GM19025 (cell line): Measurements from ENCODE around the gene CCDC137.
A peak's percentile ranks its signal among the peaks of the same experiment; 100 is the strongest.

Source experiments
- ATAC-seq: cut with Tn5 transposase; IDR thresholded peaks from one replicate; pipeline ENCODE4 v1.9.1; 2021; ENCODE audit warnings: mild to moderate bottlenecking, low read depth, moderate library complexity; ENCODE audit not compliant: unreplicated experiment

The CCDC137 gene

GRCh38 chr17:81681672-81682071 lies 15.1 kb downstream of the CCDC137 start:
- ATAC-seq, result no peak

- ATAC-seq, result no peak
These were observed 16.1 kb downstream of the CCDC137 start for GRCh38 chr17:81682565-81683207.

GRCh38 chr17:81683208-81683583 lies 16.7 kb downstream of the CCDC137 start:
- no peak for ATAC-seq

GRCh38 chr17:81683584-81684441 lies 17.3 kb downstream of the CCDC137 start, which contains the start of the genes ARL16 and HGS:
Gene ARL16 (minus strand): TSS chr17:81683797. CDS start chr17:81683753, 44 bp downstream.
Gene HGS (plus strand): TSS chr17:81684011. CDS start chr17:81684067, 56 bp downstream.
- peak; percentile 89 for ATAC-seq

- no peak for ATAC-seq
These were observed 17.9 kb downstream of the CCDC137 start for GRCh38 chr17:81684442-81684911.

GRCh38 chr17:81685108-81685507 lies 18.6 kb downstream of the CCDC137 start:
- ATAC-seq, result no peak

- no peak for ATAC-seq
These were observed 20.1 kb downstream of the CCDC137 start for GRCh38 chr17:81686614-81687013.

GRCh38 chr17:81687770-81688541 lies 21.4 kb downstream of the CCDC137 start:
- no peak for ATAC-seq

GRCh38 chr17:81688616-81689015 lies 22.1 kb downstream of the CCDC137 start:
- no peak for ATAC-seq

GRCh38 chr17:81690066-81690465 lies 23.5 kb downstream of the CCDC137 start:
- ATAC-seq, result no peak

- no peak for ATAC-seq
These were observed 24.0 kb downstream of the CCDC137 start for GRCh38 chr17:81690549-81690948.

- ATAC-seq, result no peak
These were observed 24.7 kb downstream of the CCDC137 start for GRCh38 chr17:81691196-81691595.

GRCh38 chr17:81691608-81692007 lies 25.1 kb downstream of the CCDC137 start:
- ATAC-seq, result no peak

- ATAC-seq, result no peak
These were observed 27.1 kb downstream of the CCDC137 start for GRCh38 chr17:81693509-81694210.

GRCh38 chr17:81694810-81695209 lies 28.3 kb downstream of the CCDC137 start:
- ATAC-seq, result no peak

GRCh38 chr17:81695211-81695610 lies 28.7 kb downstream of the CCDC137 start:
- ATAC-seq, result no peak

GRCh38 chr17:81695801-81696200 lies 29.3 kb downstream of the CCDC137 start:
- ATAC-seq, result no peak

- no peak for ATAC-seq
These were observed 29.8 kb downstream of the CCDC137 start for GRCh38 chr17:81696218-81696941.

GRCh38 chr17:81697261-81698044 lies 30.9 kb downstream of the CCDC137 start:
- no peak for ATAC-seq
